Left lung (tissue), 10 donors: ENCODE results near the gene NFE2L3. TPM values are rescaled to one million over a fixed set of nuclear protein-coding genes. Genes with fewer than 3 reads are reported as not detected.

Experiments
- ATAC-seq: fragments of 200-7000 bp; cut with Tn5 transposase; one replicate; pipeline ENCODE4 v1.9.1; 2020; ENCODE audit warnings: moderate library complexity
- DNase-seq, 4 donors: peaks; one replicate each; pipeline ENCODE4 v3.0.0-alpha.2; 2013 to 2020
- H3K27ac ChIP-seq, 2 donors: fragments of 200-600 bp; sonication (generic) in 1 of 2; one replicate each; pipeline versions ENCODE4 v1.5.0 to v1.8.0; 2020 to 2021
- H3K27me3 ChIP-seq, 2 donors: fragments of 200-600 bp; sonication (generic) in 1 of 2; one replicate each; pipeline versions ENCODE4 v1.5.0 to v1.8.0; 2020 to 2021
- H3K36me3 ChIP-seq, 2 donors: fragments of 200-600 bp; sonication (generic) in 1 of 2; one replicate each; pipeline versions ENCODE4 v1.5.0 to v1.8.0; 2020 to 2021
- H3K4me1 ChIP-seq, 2 donors: fragments of 200-600 bp; one replicate each; pipeline ENCODE4 v1.8.0; 2021
- H3K4me3 ChIP-seq, 2 donors: fragments of 200-600 bp; sonication (generic) in 1 of 2; one replicate each; pipeline versions ENCODE4 v1.5.0 to v1.8.0; 2020 to 2021; ENCODE audit warnings: mild to moderate bottlenecking in 1 of 2
- H3K9me3 ChIP-seq, 2 donors: fragments of 200-600 bp; sonication (generic) in 1 of 2; one replicate each; pipeline versions ENCODE4 v1.5.0 to v1.8.0; 2020 to 2021
- intact Hi-C, 2 donors: fragments of 100-400 bp; cut with DNase I; formaldehyde crosslinking; loops; one replicate each; pipeline versions ENCODE4 v1.11.2 to v1.14.2; 2022
- polyA plus RNA-seq, 6 donors: library from polyadenylated mRNA; unstranded; fragments of 120-200 nt; gene quantifications; one replicate each; pipeline ENCODE4 v1.2.1, GENCODE V29; 2013; ENCODE audit not compliant: insufficient read length in 6 of 6
- total RNA-seq, 2 donors: library from RNA; stranded (reverse); fragmentation: NEBNext Ultra II Directional; extraction: Animal tissue kit (Norgen Biotek cat#: 25700); gene quantifications; one replicate each; pipeline ENCODE4 v1.2.1, GENCODE V29; 2021
- TF ChIP-seq, protein P1 (sequence below), 2 donors: fragments of 200-600 bp; sonication (generic) in 1 of 2; IDR thresholded peaks; one replicate each; pipeline versions ENCODE4 v1.5.0 to v1.8.0; 2021; ENCODE audit warnings: antibody characterized with exemption in 2 of 2
- donor health status: DM: no; HTN: yes; CAD: no.
- donor health status: DM: no; HTN: no; CAD: no.

The NFE2L3 gene
- total and polyA plus RNA-seq, 8 donors: 4.9 to 20.8 (median 19.1) TPM

DNA sequence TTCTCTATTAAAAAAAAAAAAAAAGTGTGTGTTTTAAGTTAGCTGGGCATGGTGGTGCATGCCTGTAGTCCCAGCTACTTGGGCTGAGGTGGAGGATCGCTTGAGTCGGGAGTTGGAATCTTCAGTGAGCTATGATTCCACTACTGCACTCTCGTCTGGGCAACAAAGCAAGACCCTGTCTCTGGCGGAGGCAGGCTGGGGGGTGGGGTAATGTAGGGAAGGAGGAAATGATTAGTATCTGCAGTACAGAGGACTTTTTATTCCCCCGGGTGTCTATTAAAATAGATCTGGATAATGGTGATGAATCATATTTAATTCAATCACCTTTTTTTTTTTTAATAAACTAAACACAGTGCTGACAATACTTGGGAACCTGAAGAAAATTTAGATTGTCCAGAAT is 56.0 kb downstream of the NFE2L3 start:
- Histone ChIP-seq H3K36me3 (peaks cover 0 to 65% of the 10 kb centered on the region in 2 donors), H3K4me1 (peaks cover 15 to 32% of the 10 kb centered on the region in 2 donors), H3K27ac (no peak overlapping the region), H3K27me3 (no peaks in the 10 kb centered on the region), H3K9me3 (no peaks in the 10 kb centered on the region), H3K4me3 (no peak overlapping the region)
- intact Hi-C loops: no loop called here
- TF ChIP-seq, protein P1, sequence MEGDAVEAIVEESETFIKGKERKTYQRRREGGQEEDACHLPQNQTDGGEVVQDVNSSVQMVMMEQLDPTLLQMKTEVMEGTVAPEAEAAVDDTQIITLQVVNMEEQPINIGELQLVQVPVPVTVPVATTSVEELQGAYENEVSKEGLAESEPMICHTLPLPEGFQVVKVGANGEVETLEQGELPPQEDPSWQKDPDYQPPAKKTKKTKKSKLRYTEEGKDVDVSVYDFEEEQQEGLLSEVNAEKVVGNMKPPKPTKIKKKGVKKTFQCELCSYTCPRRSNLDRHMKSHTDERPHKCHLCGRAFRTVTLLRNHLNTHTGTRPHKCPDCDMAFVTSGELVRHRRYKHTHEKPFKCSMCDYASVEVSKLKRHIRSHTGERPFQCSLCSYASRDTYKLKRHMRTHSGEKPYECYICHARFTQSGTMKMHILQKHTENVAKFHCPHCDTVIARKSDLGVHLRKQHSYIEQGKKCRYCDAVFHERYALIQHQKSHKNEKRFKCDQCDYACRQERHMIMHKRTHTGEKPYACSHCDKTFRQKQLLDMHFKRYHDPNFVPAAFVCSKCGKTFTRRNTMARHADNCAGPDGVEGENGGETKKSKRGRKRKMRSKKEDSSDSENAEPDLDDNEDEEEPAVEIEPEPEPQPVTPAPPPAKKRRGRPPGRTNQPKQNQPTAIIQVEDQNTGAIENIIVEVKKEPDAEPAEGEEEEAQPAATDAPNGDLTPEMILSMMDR (IDR thresholded peaks at IDR 0.05): no peak
- ATAC-seq: no peak
- no peak for DNase-seq

DNA sequence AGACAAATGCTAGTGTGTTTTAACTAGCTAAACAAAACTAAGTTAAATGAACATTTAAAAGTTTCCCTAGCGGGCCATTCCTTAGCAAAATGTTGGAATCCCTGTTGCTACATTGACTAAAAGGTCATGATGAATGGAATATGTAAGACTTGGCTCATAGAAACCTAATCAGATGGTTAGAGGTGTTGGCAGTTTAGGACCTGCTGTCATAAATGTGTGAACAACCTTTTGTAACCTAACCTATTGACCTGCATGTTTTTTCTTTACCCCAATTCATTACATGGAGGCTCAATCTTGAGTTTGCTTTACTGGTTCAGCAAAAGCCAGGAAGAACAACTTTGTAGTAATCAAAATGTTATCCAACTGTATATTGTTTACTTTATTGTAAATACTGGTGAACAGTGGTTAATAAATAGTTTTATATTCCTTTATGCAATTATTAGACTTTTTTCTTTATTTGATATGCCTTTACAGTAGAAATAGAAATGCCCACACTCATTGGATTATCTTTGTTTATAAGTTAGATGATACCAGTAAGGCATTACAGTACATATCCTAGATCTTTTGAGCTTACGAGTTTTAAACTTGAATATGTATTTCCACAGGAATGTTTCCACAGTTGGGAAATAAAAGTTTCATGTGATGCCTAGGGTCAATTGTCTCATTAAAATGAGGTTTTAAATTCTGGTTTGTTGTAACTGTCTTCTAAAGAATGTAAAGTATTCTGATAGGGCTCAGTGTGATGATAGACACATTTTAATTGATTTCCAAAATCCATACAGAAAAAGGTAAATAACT is 61.1 kb downstream of the NFE2L3 start:
- DNase-seq (no peak), ATAC-seq (no peak)
- intact Hi-C loops: no loop called here
- Histone ChIP-seq H3K27ac (no peak overlapping the region), H3K4me3 (no peak overlapping the region), H3K36me3 (peaks cover 0 to 46% of the 10 kb centered on the region in 2 donors), H3K9me3 (no peaks in the 10 kb centered on the region), H3K27me3 (no peaks in the 10 kb centered on the region), H3K4me1 (peaks cover 0 to 22% of the 10 kb centered on the region in 2 donors)
- TF ChIP-seq, protein P1 (IDR thresholded peaks at IDR 0.05): no peak

DNA sequence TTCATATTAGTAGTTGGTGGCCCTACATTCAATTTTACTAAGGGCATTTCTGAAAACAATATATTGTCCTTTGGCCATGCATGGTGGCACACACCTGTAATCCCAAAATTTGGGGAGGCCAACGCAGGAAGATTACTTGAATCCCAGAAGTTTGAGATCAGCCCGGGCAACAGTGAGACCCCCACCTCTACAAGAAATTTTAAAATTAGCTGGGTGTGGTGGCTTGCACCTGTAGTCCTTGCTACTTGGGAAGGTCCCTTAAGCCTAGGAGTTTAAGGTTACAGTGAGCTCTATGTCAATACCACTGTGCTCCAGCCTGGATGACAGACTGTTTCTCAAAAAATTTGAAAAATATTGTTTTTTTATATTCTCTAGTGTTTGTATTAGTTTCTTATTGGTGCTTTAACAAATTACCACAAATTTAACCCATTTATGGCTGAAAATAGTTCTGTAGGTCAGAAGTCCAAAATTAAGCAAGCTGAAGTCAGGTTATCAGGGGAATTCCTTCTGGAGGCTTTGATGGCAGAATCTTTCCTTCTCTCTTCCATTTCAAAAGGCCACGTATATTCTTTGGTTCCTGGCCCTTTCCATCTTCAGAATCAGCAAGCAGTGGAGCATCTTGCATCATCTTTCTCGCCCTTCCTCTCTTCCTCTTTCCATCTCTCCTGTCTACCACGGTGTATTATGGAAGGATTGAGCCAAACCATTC is 62.0 kb downstream of the NFE2L3 start:
- peaks cover 0 to 38% of the 10 kb centered on the region in 2 donors for H3K36me3 ChIP-seq
- H3K4me3 ChIP-seq: no peak overlapping the region
- H3K27ac ChIP-seq: no peak overlapping the region
- ATAC-seq: no peak
- H3K9me3 ChIP-seq: no peaks in the 10 kb centered on the region
- DNase-seq: no peak
- H3K27me3 ChIP-seq: no peaks in the 10 kb centered on the region
- TF ChIP-seq, protein P1 (IDR thresholded peaks at IDR 0.05): no peak
- intact Hi-C loops: no loop called here
- H3K4me1 ChIP-seq: peaks cover 0 to 22% of the 10 kb centered on the region in 2 donors

DNA sequence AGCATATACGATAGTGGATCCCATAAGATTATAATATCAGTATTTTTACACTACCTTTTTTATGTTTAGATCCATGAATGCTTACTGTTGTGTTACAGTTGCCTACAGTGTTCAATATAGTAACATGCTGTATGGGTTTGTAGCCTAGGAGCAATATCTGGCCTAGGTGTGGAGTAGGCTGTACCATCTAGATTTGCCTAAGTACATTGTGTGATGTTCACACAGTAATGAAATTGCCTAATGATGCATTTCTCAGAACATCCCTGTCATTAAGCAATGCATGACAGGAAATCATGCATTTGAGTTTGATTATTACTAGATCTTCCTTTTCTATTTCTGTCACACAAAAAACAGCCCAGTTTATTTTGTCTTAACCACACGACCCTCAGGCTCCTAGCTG is 64.1 kb downstream of the NFE2L3 start:
- TF ChIP-seq, protein P1 (IDR thresholded peaks at IDR 0.05): no peak
- DNase-seq (no peak), ATAC-seq (no peak)
- Histone ChIP-seq H3K27me3 (no peaks in the 10 kb centered on the region), H3K9me3 (no peaks in the 10 kb centered on the region), H3K4me3 (no peak overlapping the region), H3K4me1 (peaks cover 0 to 22% of the 10 kb centered on the region in 2 donors), H3K27ac (no peak overlapping the region), H3K36me3 (peaks cover 0 to 17% of the 10 kb centered on the region in 2 donors)
- intact Hi-C loops: no loop called here

DNA sequence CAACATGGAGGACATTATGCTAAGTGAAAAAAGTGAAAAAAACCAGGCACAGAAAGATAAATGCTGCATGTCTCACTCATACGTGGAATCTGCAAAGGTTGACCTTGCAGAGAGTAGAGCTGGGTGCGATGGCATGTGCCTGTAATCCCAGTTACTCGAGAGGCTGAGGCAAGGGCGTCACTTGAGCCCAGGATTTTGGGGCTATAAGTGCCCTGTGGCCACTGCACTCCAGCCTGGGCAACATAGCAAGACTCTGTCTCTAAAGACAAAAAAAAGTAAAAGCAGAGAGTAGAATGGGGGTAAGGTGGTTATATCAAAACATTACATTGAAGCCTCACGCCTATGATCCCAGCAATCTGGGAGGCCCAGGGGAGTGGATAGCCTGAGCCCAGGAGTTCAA is 72.4 kb downstream of the NFE2L3 start:
- DNase-seq: no peak
- no peak for ATAC-seq

More for the DNA sequence above, 72.4 kb downstream of the NFE2L3 start:
- Histone ChIP-seq H3K36me3 (no peaks in the 10 kb centered on the region), H3K4me3 (no peak overlapping the region), H3K27me3 (no peaks in the 10 kb centered on the region), H3K27ac (no peak overlapping the region), H3K9me3 (no peaks in the 10 kb centered on the region), H3K4me1 (no peaks in the 10 kb centered on the region)
- TF ChIP-seq, protein P1 (IDR thresholded peaks at IDR 0.05): no peak
- intact Hi-C loops: no loop called here
